Activated naive CD4-positive, alpha-beta T cell treated with anti-CD3 and anti-CD28 coated beads, Interleukin-2, amount 50 U/mL, for 24 hours (primary cell): ENCODE measurements around the gene TMEM272.

Experiments
- H3K27ac Mint-ChIP-seq: one replicate; pipeline ENCODE4 v1.8.0; 2021; ENCODE audit warnings: mild to moderate bottlenecking, mixed read lengths
- H3K27me3 Mint-ChIP-seq: one replicate; pipeline ENCODE4 v1.8.0; 2021; ENCODE audit warnings: mixed read lengths
- H3K36me3 Mint-ChIP-seq: one replicate; pipeline ENCODE4 v1.8.0; 2021; ENCODE audit warnings: mixed read lengths
- H3K4me1 Mint-ChIP-seq: one replicate; pipeline ENCODE4 v1.8.0; 2021; ENCODE audit warnings: mixed read lengths
- H3K4me3 Mint-ChIP-seq: one replicate; pipeline ENCODE4 v1.8.0; 2021; ENCODE audit warnings: mild to moderate bottlenecking, mixed read lengths
- H3K9me3 Mint-ChIP-seq: one replicate; pipeline ENCODE4 v1.8.0; 2021; ENCODE audit warnings: mixed read lengths

Gene TMEM272

GRCh38 chr13:51844862-51845573 is at the start of gene TMEM272:
TMEM272 (minus strand) TSS chr13:51845177; CDS start chr13:51838530, 6,647 bp downstream.
- Mint-ChIP-seq H3K36me3 (no peaks in the 10 kb centered on the region), H3K9me3 (no peaks in the 10 kb centered on the region), H3K27ac (no peak within 1 kb of the TSS), H3K4me3 (peak within 1 kb of the TSS; percentile 47), H3K4me1 (peaks cover 7% of the 10 kb centered on the region), H3K27me3 (no peaks in the 10 kb centered on the region)

- peaks cover 2% of the 10 kb centered on the region for H3K27me3 Mint-ChIP-seq
- H3K27ac Mint-ChIP-seq = no peak overlapping the region
- H3K4me3 Mint-ChIP-seq = no peak overlapping the region
Observed at GRCh38 chr13:51894239-51894638, 49.3 kb upstream of the TMEM272 start.

GRCh38 chr13:51892657-51893056 is 47.7 kb upstream of the TMEM272 start:
- Mint-ChIP-seq H3K36me3 (no peaks in the 10 kb centered on the region), H3K4me3 (no peak overlapping the region), H3K9me3 (no peaks in the 10 kb centered on the region), H3K27me3 (peaks cover 2% of the 10 kb centered on the region), H3K27ac (no peak overlapping the region), H3K4me1 (peaks cover 7% of the 10 kb centered on the region)

More at GRCh38 chr13:51894239-51894638, 49.3 kb upstream of the TMEM272 start:
- Mint-ChIP-seq H3K36me3 (no peaks in the 10 kb centered on the region), H3K9me3 (no peaks in the 10 kb centered on the region), H3K4me1 (peaks cover 7% of the 10 kb centered on the region)

- H3K4me1 Mint-ChIP-seq = no peaks in the 10 kb centered on the region
- peaks cover 5% of the 10 kb centered on the region for H3K9me3 Mint-ChIP-seq
- H3K4me3 Mint-ChIP-seq = no peak overlapping the region
- H3K36me3 Mint-ChIP-seq = peaks cover 1% of the 10 kb centered on the region
- H3K27me3 Mint-ChIP-seq = peaks cover 3% of the 10 kb centered on the region
- H3K27ac Mint-ChIP-seq = no peak overlapping the region
Observed at GRCh38 chr13:51887468-51887867, 42.5 kb upstream of the TMEM272 start.

- H3K27me3 Mint-ChIP-seq = peaks cover 3% of the 10 kb centered on the region
- H3K4me1 Mint-ChIP-seq = no peaks in the 10 kb centered on the region
- no peak overlapping the region for H3K4me3 Mint-ChIP-seq
- H3K36me3 Mint-ChIP-seq = peaks cover 1% of the 10 kb centered on the region
- H3K27ac Mint-ChIP-seq = no peak overlapping the region
- peaks cover 5% of the 10 kb centered on the region for H3K9me3 Mint-ChIP-seq
Observed at GRCh38 chr13:51885651-51886050, 40.7 kb upstream of the TMEM272 start.

- peaks cover 5% of the 10 kb centered on the region for H3K9me3 Mint-ChIP-seq
- peaks cover 10% of the 10 kb centered on the region for H3K4me1 Mint-ChIP-seq
- peaks cover 1% of the 10 kb centered on the region for H3K36me3 Mint-ChIP-seq
- H3K4me3 Mint-ChIP-seq = no peak overlapping the region
- no peak overlapping the region for H3K27ac Mint-ChIP-seq
- H3K27me3 Mint-ChIP-seq = peaks cover 1% of the 10 kb centered on the region
Observed at GRCh38 chr13:51883226-51883600, 38.2 kb upstream of the TMEM272 start.

GRCh38 chr13:51882570-51883225 is 37.7 kb upstream of the TMEM272 start:
- peaks cover 1% of the 10 kb centered on the region for H3K36me3 Mint-ChIP-seq
- H3K27ac Mint-ChIP-seq = no peak overlapping the region
- H3K4me1 Mint-ChIP-seq = peaks cover 10% of the 10 kb centered on the region
- H3K4me3 Mint-ChIP-seq = no peak overlapping the region
- H3K27me3 Mint-ChIP-seq = peaks cover 1% of the 10 kb centered on the region
- H3K9me3 Mint-ChIP-seq = peaks cover 5% of the 10 kb centered on the region

- Mint-ChIP-seq H3K4me1 (peaks cover 10% of the 10 kb centered on the region), H3K27ac (no peak overlapping the region), H3K36me3 (peaks cover 1% of the 10 kb centered on the region), H3K9me3 (peaks cover 5% of the 10 kb centered on the region), H3K4me3 (no peak overlapping the region), H3K27me3 (peaks cover 1% of the 10 kb centered on the region)
Observed at GRCh38 chr13:51881296-51881695, 36.3 kb upstream of the TMEM272 start.

GRCh38 chr13:51879133-51879532 is 34.2 kb upstream of the TMEM272 start:
- peaks cover 5% of the 10 kb centered on the region for H3K9me3 Mint-ChIP-seq
- peaks cover 1% of the 10 kb centered on the region for H3K36me3 Mint-ChIP-seq
- H3K4me3 Mint-ChIP-seq = no peak overlapping the region
- peaks cover 10% of the 10 kb centered on the region for H3K4me1 Mint-ChIP-seq
- no peak overlapping the region for H3K27ac Mint-ChIP-seq
- H3K27me3 Mint-ChIP-seq = peaks cover 1% of the 10 kb centered on the region

GRCh38 chr13:51874651-51875050 is 29.7 kb upstream of the TMEM272 start:
- no peaks in the 10 kb centered on the region for H3K27me3 Mint-ChIP-seq
- no peaks in the 10 kb centered on the region for H3K9me3 Mint-ChIP-seq
- H3K27ac Mint-ChIP-seq = no peak overlapping the region
- no peaks in the 10 kb centered on the region for H3K36me3 Mint-ChIP-seq
- H3K4me1 Mint-ChIP-seq = peaks cover 6% of the 10 kb centered on the region
- H3K4me3 Mint-ChIP-seq = no peak overlapping the region

- peaks cover 3% of the 10 kb centered on the region for H3K27me3 Mint-ChIP-seq
- H3K9me3 Mint-ChIP-seq = no peaks in the 10 kb centered on the region
- no peak overlapping the region for H3K4me3 Mint-ChIP-seq
- no peaks in the 10 kb centered on the region for H3K4me1 Mint-ChIP-seq
- H3K27ac Mint-ChIP-seq = no peak overlapping the region
- H3K36me3 Mint-ChIP-seq = no peaks in the 10 kb centered on the region
Observed at GRCh38 chr13:51873837-51874236, 28.9 kb upstream of the TMEM272 start.

- Mint-ChIP-seq H3K27ac (no peak overlapping the region), H3K9me3 (no peaks in the 10 kb centered on the region), H3K4me3 (no peak overlapping the region), H3K4me1 (no peaks in the 10 kb centered on the region), H3K36me3 (no peaks in the 10 kb centered on the region), H3K27me3 (peaks cover 3% of the 10 kb centered on the region)
Observed at GRCh38 chr13:51873117-51873798, 28.3 kb upstream of the TMEM272 start.

- Mint-ChIP-seq H3K27ac (no peak overlapping the region), H3K4me1 (no peaks in the 10 kb centered on the region), H3K27me3 (peaks cover 3% of the 10 kb centered on the region), H3K36me3 (no peaks in the 10 kb centered on the region), H3K4me3 (no peak overlapping the region), H3K9me3 (no peaks in the 10 kb centered on the region)
Observed at GRCh38 chr13:51870616-51871015, 25.6 kb upstream of the TMEM272 start.

GRCh38 chr13:51869916-51870315 is 24.9 kb upstream of the TMEM272 start:
- H3K4me3 Mint-ChIP-seq = no peak overlapping the region
- H3K27ac Mint-ChIP-seq = no peak overlapping the region
- no peaks in the 10 kb centered on the region for H3K4me1 Mint-ChIP-seq
- H3K36me3 Mint-ChIP-seq = no peaks in the 10 kb centered on the region
- no peaks in the 10 kb centered on the region for H3K9me3 Mint-ChIP-seq
- H3K27me3 Mint-ChIP-seq = peaks cover 3% of the 10 kb centered on the region

- H3K4me3 Mint-ChIP-seq = no peak overlapping the region
- H3K9me3 Mint-ChIP-seq = no peaks in the 10 kb centered on the region
Observed at GRCh38 chr13:51867062-51867461, 22.1 kb upstream of the TMEM272 start.

GRCh38 chr13:51865838-51866237 is 20.9 kb upstream of the TMEM272 start:
- Mint-ChIP-seq H3K4me3 (no peak overlapping the region), H3K27me3 (peaks cover 3% of the 10 kb centered on the region), H3K27ac (no peak overlapping the region), H3K4me1 (peaks cover 12% of the 10 kb centered on the region), H3K9me3 (no peaks in the 10 kb centered on the region), H3K36me3 (no peaks in the 10 kb centered on the region)

More at GRCh38 chr13:51867062-51867461, 22.1 kb upstream of the TMEM272 start:
- no peaks in the 10 kb centered on the region for H3K36me3 Mint-ChIP-seq
- peaks cover 3% of the 10 kb centered on the region for H3K27me3 Mint-ChIP-seq
- peak overlapping the region; percentile 52 for H3K27ac Mint-ChIP-seq
- H3K4me1 Mint-ChIP-seq = peaks cover 5% of the 10 kb centered on the region
